Measurements from ENCODE around the gene RASL11A. TPM values are rescaled to one million over a fixed set of nuclear protein-coding genes. Genes with fewer than 3 reads are reported as not detected.

The RASL11A gene
- total and polyA plus RNA-seq, 2 of the 13 experiments (the other 11 are each of a cell fraction or from before 2014, with no cell fraction given) = 3.0 to 4.1 TPM

DNA sequence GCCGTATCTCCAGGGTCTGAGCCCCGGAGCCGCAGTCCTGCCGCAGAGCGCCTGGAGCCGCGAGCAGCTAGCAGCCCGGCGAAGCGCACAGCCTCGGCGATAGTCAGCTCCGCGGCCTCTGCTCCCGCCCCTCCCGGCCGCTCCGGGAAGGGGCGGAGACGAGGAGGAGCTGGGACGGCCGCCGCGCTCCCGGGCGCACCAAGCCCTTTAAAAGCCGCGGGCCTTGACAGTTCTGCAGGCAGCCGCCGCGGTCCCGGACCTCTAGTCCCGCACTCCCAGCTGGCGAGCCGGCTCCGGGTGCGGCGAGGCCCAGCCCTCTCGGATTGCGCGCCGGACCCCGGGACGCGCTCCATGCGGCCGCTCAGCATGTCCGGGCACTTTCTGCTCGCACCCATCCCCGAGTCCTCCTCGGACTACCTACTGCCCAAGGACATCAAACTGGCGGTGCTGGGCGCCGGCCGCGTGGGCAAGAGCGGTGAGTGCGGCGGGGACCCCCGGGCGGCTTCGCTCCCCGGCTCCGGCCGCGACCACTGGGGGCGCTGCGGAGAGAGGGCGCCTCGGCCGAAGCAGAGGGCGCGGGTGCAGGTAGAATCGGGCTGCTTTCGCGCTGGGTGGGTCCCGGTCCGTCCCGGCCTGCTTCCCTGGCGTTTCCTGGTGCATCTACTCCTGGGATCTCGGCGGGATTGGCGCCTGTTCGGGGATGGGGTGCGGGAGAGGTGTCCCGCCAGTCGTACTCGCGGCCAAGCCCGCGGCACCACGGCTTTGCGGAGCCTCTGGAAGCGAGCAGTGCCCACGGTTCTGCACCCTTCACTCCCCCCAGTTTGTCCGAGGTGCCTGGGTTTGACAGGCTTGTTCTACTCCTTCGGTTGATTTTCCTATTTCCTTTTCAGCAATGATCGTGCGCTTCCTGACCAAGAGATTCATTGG is at the start of gene RASL11A (continued):
- TF ChIP-seq, protein P1, sequence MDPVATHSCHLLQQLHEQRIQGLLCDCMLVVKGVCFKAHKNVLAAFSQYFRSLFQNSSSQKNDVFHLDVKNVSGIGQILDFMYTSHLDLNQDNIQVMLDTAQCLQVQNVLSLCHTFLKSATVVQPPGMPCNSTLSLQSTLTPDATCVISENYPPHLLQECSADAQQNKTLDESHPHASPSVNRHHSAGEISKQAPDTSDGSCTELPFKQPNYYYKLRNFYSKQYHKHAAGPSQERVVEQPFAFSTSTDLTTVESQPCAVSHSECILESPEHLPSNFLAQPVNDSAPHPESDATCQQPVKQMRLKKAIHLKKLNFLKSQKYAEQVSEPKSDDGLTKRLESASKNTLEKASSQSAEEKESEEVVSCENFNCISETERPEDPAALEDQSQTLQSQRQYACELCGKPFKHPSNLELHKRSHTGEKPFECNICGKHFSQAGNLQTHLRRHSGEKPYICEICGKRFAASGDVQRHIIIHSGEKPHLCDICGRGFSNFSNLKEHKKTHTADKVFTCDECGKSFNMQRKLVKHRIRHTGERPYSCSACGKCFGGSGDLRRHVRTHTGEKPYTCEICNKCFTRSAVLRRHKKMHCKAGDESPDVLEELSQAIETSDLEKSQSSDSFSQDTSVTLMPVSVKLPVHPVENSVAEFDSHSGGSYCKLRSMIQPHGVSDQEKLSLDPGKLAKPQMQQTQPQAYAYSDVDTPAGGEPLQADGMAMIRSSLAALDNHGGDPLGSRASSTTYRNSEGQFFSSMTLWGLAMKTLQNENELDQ (CRISPR knock-in tag; IDR thresholded peaks at IDR 0.05; ENCODE audit: borderline replicate concordance) = no peak
- TF ChIP-seq ZNF672 (CRISPR knock-in tag; IDR thresholded peaks at IDR 0.05) (no peak), ATF7-NPFF (CRISPR knock-in tag; IDR thresholded peaks at IDR 0.05; ENCODE audit: low read depth) (no peak), NR2F6 (IDR thresholded peaks at IDR 0.05) (no peak), NR2F6 (CRISPR knock-in tag; IDR thresholded peaks at IDR 0.05) (0 out of 2 replicates have a peak, but pooled peaks have one; percentile 9), ZNF713 (CRISPR knock-in tag; IDR thresholded peaks at IDR 0.05) (no peak), U2AF2 (IDR thresholded peaks at IDR 0.05; ENCODE audit: low read depth, low read length) (no peak), GABPB1 (CRISPR knock-in tag; IDR thresholded peaks at IDR 0.05) (peak; percentile 76; the same call in 1 of the 2 replicates), HOXD1 (CRISPR knock-in tag; IDR thresholded peaks at IDR 0.05) (no peak), ZNF205 (CRISPR knock-in tag; IDR thresholded peaks at IDR 0.05) (peak; percentile 38; the same call in 1 of the 2 replicates), ZNF562 (CRISPR knock-in tag; IDR thresholded peaks at IDR 0.05; ENCODE audit: borderline replicate concordance) (no peak)
- TF ChIP-seq, protein P2, sequence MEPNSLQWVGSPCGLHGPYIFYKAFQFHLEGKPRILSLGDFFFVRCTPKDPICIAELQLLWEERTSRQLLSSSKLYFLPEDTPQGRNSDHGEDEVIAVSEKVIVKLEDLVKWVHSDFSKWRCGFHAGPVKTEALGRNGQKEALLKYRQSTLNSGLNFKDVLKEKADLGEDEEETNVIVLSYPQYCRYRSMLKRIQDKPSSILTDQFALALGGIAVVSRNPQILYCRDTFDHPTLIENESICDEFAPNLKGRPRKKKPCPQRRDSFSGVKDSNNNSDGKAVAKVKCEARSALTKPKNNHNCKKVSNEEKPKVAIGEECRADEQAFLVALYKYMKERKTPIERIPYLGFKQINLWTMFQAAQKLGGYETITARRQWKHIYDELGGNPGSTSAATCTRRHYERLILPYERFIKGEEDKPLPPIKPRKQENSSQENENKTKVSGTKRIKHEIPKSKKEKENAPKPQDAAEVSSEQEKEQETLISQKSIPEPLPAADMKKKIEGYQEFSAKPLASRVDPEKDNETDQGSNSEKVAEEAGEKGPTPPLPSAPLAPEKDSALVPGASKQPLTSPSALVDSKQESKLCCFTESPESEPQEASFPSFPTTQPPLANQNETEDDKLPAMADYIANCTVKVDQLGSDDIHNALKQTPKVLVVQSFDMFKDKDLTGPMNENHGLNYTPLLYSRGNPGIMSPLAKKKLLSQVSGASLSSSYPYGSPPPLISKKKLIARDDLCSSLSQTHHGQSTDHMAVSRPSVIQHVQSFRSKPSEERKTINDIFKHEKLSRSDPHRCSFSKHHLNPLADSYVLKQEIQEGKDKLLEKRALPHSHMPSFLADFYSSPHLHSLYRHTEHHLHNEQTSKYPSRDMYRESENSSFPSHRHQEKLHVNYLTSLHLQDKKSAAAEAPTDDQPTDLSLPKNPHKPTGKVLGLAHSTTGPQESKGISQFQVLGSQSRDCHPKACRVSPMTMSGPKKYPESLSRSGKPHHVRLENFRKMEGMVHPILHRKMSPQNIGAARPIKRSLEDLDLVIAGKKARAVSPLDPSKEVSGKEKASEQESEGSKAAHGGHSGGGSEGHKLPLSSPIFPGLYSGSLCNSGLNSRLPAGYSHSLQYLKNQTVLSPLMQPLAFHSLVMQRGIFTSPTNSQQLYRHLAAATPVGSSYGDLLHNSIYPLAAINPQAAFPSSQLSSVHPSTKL (CRISPR knock-in tag; IDR thresholded peaks at IDR 0.05) = no peak; the same call in 1 of the 2 replicates
- TF ChIP-seq, protein P3, sequence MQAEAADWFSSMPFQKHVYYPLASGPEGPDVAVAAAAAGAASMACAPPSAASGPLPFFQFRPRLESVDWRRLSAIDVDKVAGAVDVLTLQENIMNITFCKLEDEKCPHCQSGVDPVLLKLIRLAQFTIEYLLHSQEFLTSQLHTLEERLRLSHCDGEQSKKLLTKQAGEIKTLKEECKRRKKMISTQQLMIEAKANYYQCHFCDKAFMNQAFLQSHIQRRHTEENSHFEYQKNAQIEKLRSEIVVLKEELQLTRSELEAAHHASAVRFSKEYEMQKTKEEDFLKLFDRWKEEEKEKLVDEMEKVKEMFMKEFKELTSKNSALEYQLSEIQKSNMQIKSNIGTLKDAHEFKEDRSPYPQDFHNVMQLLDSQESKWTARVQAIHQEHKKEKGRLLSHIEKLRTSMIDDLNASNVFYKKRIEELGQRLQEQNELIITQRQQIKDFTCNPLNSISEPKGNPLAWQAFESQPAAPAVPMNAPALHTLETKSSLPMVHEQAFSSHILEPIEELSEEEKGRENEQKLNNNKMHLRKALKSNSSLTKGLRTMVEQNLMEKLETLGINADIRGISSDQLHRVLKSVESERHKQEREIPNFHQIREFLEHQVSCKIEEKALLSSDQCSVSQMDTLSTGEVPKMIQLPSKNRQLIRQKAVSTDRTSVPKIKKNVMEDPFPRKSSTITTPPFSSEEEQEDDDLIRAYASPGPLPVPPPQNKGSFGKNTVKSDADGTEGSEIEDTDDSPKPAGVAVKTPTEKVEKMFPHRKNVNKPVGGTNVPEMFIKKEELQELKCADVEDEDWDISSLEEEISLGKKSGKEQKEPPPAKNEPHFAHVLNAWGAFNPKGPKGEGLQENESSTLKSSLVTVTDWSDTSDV (CRISPR knock-in tag; IDR thresholded peaks at IDR 0.05) = no peak
- TF ChIP-seq, protein P4, sequence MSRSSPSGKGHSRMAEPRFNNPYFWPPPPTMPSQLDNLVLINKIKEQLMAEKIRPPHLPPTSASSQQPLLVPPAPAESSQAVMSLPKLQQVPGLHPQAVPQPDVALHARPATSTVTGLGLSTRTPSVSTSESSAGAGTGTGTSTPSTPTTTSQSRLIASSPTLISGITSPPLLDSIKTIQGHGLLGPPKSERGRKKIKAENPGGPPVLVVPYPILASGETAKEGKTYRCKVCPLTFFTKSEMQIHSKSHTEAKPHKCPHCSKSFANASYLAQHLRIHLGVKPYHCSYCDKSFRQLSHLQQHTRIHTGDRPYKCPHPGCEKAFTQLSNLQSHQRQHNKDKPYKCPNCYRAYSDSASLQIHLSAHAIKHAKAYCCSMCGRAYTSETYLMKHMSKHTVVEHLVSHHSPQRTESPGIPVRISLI (CRISPR knock-in tag; IDR thresholded peaks at IDR 0.05; ENCODE audit: borderline replicate concordance) = no peak
- TF ChIP-seq, protein P5, sequence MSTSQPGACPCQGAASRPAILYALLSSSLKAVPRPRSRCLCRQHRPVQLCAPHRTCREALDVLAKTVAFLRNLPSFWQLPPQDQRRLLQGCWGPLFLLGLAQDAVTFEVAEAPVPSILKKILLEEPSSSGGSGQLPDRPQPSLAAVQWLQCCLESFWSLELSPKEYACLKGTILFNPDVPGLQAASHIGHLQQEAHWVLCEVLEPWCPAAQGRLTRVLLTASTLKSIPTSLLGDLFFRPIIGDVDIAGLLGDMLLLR (CRISPR knock-in tag; IDR thresholded peaks at IDR 0.05) = no peak
